LNCaP clone FGC (cell line): ENCODE measurements around the gene EHBP1.

ENCODE experiments used
- DNase-seq: peaks from one replicate; pipeline ENCODE4 v3.0.0-alpha.2; 2011; ENCODE audit warnings: low read depth
- H3K4me3 ChIP-seq: 2 replicates; pipeline ENCODE4 v1.5.1; 2011; ENCODE audit warnings: mild to moderate bottlenecking, low read depth, low read length, control low read depth
- TF ChIP-seq, protein P1 (sequence below): IDR thresholded peaks from 2 replicates; pipeline ENCODE4 v1.5.1; 2012; ENCODE audit warnings: mild to moderate bottlenecking; ENCODE audit not compliant: control insufficient read depth, insufficient read depth; ENCODE audit errors: extremely low read depth

The EHBP1 gene

DNA sequence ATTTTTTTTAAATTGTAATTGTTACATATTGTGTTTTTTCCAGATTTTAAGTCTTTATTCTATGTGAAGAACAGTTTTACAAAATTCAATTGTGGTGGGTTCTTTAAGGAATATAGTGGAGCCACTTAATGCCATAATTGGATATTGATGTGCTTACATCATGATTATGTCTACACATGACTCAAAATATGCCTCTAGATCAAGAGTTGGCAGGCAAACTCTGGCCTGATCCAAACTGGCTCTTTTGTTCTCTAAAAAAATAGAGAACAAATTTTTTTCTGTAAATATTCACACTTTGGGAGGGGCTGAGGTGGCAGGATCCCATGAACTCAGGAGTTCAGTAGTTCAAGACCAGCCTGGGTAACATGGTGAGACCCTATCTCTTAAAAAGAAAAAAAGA lies 8.3 kb downstream of the EHBP1 start:
- DNase-seq, result no peak
- TF ChIP-seq, protein P1, sequence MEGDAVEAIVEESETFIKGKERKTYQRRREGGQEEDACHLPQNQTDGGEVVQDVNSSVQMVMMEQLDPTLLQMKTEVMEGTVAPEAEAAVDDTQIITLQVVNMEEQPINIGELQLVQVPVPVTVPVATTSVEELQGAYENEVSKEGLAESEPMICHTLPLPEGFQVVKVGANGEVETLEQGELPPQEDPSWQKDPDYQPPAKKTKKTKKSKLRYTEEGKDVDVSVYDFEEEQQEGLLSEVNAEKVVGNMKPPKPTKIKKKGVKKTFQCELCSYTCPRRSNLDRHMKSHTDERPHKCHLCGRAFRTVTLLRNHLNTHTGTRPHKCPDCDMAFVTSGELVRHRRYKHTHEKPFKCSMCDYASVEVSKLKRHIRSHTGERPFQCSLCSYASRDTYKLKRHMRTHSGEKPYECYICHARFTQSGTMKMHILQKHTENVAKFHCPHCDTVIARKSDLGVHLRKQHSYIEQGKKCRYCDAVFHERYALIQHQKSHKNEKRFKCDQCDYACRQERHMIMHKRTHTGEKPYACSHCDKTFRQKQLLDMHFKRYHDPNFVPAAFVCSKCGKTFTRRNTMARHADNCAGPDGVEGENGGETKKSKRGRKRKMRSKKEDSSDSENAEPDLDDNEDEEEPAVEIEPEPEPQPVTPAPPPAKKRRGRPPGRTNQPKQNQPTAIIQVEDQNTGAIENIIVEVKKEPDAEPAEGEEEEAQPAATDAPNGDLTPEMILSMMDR, result no peak
- no peak overlapping the region for H3K4me3 ChIP-seq

DNA sequence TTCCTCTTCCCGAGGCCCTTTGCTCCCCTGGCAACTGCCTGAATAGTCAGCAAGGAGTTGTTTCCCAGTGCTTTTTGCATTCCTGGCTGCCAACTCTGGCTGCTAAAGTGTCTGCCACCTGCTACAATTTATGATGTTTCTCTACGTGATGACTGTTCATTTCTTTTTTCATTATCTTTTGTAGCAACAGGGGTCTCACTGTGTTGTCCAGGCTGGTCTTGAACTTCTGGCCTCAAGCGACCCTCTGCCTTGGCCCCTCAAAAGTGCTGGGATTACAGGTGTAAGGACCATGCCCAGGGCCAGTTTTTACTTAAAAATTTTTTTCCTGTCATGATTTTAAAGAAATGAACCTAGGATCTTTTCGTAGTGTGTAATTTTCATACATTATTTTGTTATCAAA lies 11.3 kb downstream of the EHBP1 start:
- DNase-seq, result no peak
- TF ChIP-seq, protein P1, result no peak
- H3K4me3 ChIP-seq, result no peak overlapping the region

DNA sequence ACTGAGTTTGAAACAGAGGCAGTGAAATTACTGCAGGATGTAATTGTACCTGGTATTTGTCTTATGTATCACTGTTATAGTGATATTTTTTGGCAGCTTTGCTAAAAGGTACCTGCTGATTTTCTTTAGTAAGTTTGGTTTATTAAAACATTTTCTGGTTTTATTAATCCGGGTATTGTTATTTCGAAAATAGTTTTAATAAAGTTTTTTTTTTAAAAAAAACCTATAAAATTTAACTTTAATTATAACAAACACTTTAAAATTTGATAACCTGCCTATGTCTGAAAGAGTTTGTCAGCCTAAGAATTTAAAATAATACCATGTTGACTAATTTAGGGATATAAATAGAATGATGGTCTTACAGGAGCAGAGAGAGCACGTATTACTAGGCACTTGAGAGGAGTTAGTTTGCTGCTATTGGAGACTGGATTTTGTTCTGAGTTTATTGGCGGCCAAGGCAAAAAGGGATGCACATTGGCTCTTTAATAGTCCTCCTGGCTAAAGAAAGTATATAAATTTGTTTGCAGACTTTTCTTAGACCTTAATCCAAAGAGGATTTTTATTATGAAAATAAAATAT lies 12.1 kb downstream of the EHBP1 start:
- no peak for DNase-seq
- TF ChIP-seq, protein P1, result no peak
- H3K4me3 ChIP-seq, result no peak overlapping the region

DNA sequence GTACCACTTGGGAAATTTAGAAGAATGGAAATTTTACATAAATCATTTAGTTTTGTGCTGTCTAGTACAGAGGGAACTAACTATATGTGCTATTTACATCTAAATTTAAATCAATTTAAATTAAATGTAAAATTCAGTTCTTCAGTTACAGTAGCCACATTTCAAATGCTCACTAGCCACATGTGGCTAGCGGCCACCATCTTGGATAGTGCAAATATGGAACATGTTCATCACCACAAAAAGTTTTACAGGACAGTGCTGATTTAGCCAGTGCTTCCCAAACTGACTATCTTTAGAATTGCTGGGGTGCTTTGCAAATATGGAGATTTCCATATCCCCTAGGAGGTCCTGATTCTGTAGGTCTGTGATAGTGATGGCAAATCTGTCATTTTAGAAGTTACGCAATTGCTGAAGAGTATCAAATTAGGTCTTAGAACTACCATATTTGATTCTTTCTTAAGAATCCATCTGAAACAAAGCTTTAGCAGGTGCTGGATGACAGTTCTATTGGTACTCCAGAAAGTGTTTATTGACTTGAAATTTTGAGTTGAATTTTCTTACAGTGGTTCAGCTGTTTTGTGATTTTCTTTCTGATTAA lies 12.8 kb downstream of the EHBP1 start:
- no peak for DNase-seq
- H3K4me3 ChIP-seq, result no peak overlapping the region
- TF ChIP-seq, protein P1, result no peak

DNA sequence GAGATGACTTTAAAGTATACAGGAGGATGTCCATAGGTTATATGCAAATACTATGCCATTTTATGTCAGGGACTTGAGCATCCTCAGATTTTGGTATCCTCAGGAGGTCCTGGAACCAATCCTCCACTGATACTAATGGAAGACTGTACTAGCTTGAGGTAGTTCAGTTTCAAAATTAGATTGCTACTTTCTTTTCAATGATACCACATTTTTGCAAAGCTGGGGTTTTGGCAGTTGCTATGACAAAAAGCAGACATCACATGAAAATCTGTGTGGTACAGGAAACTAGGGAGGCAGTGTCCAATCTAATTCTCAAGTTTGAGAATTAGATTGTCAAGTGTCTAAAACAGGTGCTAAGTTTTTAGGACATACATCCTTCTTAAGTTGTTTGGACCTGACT lies 14.2 kb downstream of the EHBP1 start:
- H3K4me3 ChIP-seq, result no peak overlapping the region
- no peak for DNase-seq
- TF ChIP-seq, protein P1, result no peak

DNA sequence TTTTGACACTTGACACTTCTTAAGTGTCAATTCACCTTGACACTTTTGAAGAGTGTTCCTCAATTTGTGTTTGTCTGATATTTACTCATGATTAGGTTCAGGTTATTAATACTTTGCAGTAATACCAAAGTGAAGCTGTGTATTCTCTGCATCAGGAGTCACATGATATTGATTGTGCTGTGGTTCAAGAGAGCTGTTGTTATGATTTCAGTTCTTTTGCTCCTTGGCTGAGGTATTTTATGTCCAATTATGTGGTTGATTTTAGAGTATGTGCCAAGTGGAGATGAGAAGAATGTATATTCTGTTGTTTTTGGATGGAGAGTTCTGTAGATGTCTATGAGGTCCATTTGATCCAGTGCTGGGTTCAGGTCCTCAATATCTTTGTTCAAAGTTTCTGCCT lies 17.2 kb downstream of the EHBP1 start:
- DNase-seq, result no peak
- no peak overlapping the region for H3K4me3 ChIP-seq
- TF ChIP-seq, protein P1, result no peak

DNA sequence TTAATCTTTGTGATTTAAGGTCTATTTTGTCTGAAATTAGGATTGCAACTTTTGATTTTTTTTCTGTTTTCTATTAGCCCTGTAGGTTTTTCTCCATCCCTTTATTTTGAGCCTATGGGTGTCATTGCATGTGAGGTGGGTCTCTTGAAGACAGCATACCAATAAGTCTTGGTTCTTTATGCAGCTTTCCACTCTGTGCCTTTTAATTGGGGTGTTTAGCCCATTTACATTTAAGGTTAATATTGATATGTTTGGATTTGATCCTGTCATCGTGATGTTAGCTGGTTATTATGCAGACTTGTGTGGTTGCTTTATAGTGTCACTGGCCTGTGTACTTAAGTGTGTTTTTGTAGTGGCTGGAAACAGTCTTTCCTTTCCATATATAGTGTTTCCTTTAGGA lies 17.7 kb downstream of the EHBP1 start:
- no peak for DNase-seq
- TF ChIP-seq, protein P1, result no peak
- H3K4me3 ChIP-seq, result no peak overlapping the region
